Neural progenitor cell (in vitro differentiated cells): ENCODE measurements around the gene GSTA4. TPM values are rescaled to one million over a fixed set of nuclear protein-coding genes. Genes with fewer than 3 reads are reported as not detected.

Experiments
- DNase-seq: peaks from one replicate; pipeline ENCODE4 v3.0.0-alpha.2; 2016; ENCODE audit warnings: low spot score
- H2AFZ ChIP-seq: fragments of 200-600 bp; sonication (generic); replicated peaks from 2 replicates; pipeline ENCODE4 v1.6.1; 2016; ENCODE audit warnings: antibody characterized with exemption
- H3F3A ChIP-seq: fragments of 200-600 bp; sonication (generic); 2 replicates; pipeline ENCODE4 v1.6.1; 2016; ENCODE audit warnings: antibody characterized with exemption, low read depth
- H3K27ac ChIP-seq: fragments of 200-600 bp; sonication (generic); 2 replicates; pipeline ENCODE4 v1.5.1; 2016; ENCODE audit warnings: mild to moderate bottlenecking
- H3K27me3 ChIP-seq: fragments of 200-600 bp; sonication (generic); 2 replicates; pipeline ENCODE4 v1.6.1; 2016; ENCODE audit warnings: mild to moderate bottlenecking, moderate library complexity
- H3K36me3 ChIP-seq: fragments of 200-600 bp; sonication (generic); 2 replicates; pipeline ENCODE4 v1.5.1; 2016
- H3K4me1 ChIP-seq: fragments of 200-600 bp; sonication (generic); 2 replicates; pipeline ENCODE4 v1.6.1; 2016; ENCODE audit warnings: mixed run types
- H3K4me2 ChIP-seq: fragments of 200-600 bp; sonication (generic); 2 replicates; pipeline ENCODE4 v1.6.1; 2016
- H3K4me3 ChIP-seq: fragments of 200-600 bp; sonication (generic); 2 replicates; pipeline ENCODE4 v1.5.1; 2016
- H3K79me2 ChIP-seq: fragments of 200-600 bp; sonication (generic); 2 replicates; pipeline ENCODE4 v1.6.1; 2016; ENCODE audit warnings: low read depth
- H3K9ac ChIP-seq: fragments of 200-600 bp; sonication (generic); 2 replicates; pipeline ENCODE4 v1.6.1; 2016
- H3K9me3 ChIP-seq: fragments of 200-600 bp; sonication (generic); 2 replicates; pipeline ENCODE4 v1.5.1; 2016; ENCODE audit warnings: low read depth
- H4K20me1 ChIP-seq: fragments of 200-600 bp; sonication (generic); 2 replicates; pipeline ENCODE4 v1.6.1; 2016; ENCODE audit warnings: low read depth
- H3K27ac Mint-ChIP-seq: 3 replicates; pipeline ENCODE4 v1.8.0; 2021; ENCODE audit warnings: mixed read lengths
- H3K27me3 Mint-ChIP-seq: 2 replicates; pipeline ENCODE4 v1.8.0; 2022; ENCODE audit warnings: low read depth, mild to moderate bottlenecking, inconsistent platforms, moderate library complexity, mixed read lengths; ENCODE audit not compliant: insufficient read depth
- H3K36me3 Mint-ChIP-seq: 3 replicates; pipeline ENCODE4 v1.8.0; 2021; ENCODE audit warnings: mixed read lengths
- H3K4me1 Mint-ChIP-seq: 3 replicates; pipeline ENCODE4 v1.8.0; 2021; ENCODE audit warnings: mixed read lengths
- H3K4me3 Mint-ChIP-seq: 3 replicates; pipeline ENCODE4 v1.8.0; 2021; ENCODE audit warnings: mild to moderate bottlenecking, moderate library complexity, mixed read lengths
- H3K9me3 Mint-ChIP-seq: 3 replicates; pipeline ENCODE4 v1.8.0; 2020; ENCODE audit warnings: mixed read lengths
- EZH2 ChIP-seq: fragments of 200-600 bp; sonication (generic); IDR thresholded peaks from 2 replicates; pipeline ENCODE4 v1.6.1; 2017; ENCODE audit warnings: antibody characterized with exemption, mild to moderate bottlenecking, moderate library complexity
- EZH2phosphoT487 ChIP-seq: fragments of 200-600 bp; sonication (generic); IDR thresholded peaks from 2 replicates; pipeline ENCODE4 v1.6.1; 2017; ENCODE audit warnings: antibody characterized with exemption
- total RNA-seq: library from RNA; depleted of rRNA; stranded (reverse); fragments of >200 nt; gene quantifications from 2 replicates; pipeline ENCODE4 v1.2.3, GENCODE V29; 2015; ENCODE audit warnings: low replicate concordance
- TF ChIP-seq, protein P1 (sequence below): fragments of 200-600 bp; sonication (generic); IDR thresholded peaks from 2 replicates; pipeline ENCODE4 v1.5.1; 2017; ENCODE audit warnings: antibody characterized with exemption, mild to moderate bottlenecking

Gene GSTA4
- total RNA-seq, 1 donor from 2014 or later, result 113 TPM

DNA sequence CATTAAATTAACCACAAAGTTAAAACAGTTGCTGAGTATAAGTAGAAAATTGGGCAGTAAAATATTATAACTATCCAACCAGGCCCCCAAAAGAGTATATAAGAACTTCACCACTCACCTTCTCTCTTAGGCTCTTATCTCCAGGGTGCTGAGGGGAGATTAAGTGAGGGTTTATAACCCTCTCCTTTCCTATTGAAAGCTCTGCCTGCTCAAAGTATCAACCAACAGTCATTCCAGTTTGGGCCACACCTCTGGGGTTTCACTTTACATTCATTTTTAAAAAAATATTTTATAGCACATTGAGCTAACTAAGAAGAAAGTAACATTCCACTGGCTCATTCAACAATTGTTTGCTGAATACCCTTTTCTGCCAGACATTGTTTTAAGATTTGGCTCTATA lies 22.1 kb downstream of the GSTA4 start:
- Histone ChIP-seq H3K9me3 (no peaks in the 10 kb centered on the region), H4K20me1 (no peaks in the 10 kb centered on the region), H2AFZ (no peak overlapping the region), H3K79me2 (no peaks in the 10 kb centered on the region), H3K4me3 (no peak overlapping the region), H3K4me1 (peaks cover 7% of the 10 kb centered on the region), H3K4me2 (no peak overlapping the region), H3F3A (no peaks in the 10 kb centered on the region), H3K36me3 (no peaks in the 10 kb centered on the region), H3K27me3 (no peaks in the 10 kb centered on the region), H3K27ac (no peak overlapping the region), H3K9ac (no peak overlapping the region)
- no peak for DNase-seq
- Mint-ChIP-seq H3K9me3 (peaks cover 3% of the 10 kb centered on the region), H3K4me1 (peaks cover 5% of the 10 kb centered on the region), H3K36me3 (peaks cover 1% of the 10 kb centered on the region), H3K27ac (no peak overlapping the region), H3K27me3 (peaks cover 3% of the 10 kb centered on the region), H3K4me3 (no peak overlapping the region)
- TF ChIP-seq EZH2 (no peak), EZH2phosphoT487 (no peak)
- TF ChIP-seq, protein P1, sequence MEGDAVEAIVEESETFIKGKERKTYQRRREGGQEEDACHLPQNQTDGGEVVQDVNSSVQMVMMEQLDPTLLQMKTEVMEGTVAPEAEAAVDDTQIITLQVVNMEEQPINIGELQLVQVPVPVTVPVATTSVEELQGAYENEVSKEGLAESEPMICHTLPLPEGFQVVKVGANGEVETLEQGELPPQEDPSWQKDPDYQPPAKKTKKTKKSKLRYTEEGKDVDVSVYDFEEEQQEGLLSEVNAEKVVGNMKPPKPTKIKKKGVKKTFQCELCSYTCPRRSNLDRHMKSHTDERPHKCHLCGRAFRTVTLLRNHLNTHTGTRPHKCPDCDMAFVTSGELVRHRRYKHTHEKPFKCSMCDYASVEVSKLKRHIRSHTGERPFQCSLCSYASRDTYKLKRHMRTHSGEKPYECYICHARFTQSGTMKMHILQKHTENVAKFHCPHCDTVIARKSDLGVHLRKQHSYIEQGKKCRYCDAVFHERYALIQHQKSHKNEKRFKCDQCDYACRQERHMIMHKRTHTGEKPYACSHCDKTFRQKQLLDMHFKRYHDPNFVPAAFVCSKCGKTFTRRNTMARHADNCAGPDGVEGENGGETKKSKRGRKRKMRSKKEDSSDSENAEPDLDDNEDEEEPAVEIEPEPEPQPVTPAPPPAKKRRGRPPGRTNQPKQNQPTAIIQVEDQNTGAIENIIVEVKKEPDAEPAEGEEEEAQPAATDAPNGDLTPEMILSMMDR, result no peak

DNA sequence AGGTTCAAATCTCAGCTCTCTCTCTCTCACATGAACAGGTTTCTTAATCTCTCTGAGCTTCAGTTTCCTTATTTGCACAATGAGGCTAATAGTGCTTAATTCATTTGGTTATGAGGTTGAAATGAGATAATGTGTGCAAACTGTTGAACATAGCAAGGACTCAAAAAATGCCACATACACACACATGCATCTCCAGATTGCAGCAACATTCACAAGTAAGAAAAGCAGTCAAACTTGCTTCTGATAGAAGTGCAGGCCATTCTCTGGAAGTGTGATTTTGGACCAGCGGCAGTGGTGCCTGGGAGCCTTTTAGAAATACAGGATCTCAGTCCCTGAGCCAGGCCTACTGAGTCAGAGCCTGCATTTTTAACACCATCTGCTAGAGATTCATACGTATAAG lies 25.7 kb downstream of the GSTA4 start:
- H3K36me3 Mint-ChIP-seq, result no peaks in the 10 kb centered on the region
- H3F3A ChIP-seq, result no peaks in the 10 kb centered on the region
- no peak overlapping the region for H3K27ac Mint-ChIP-seq
- no peak overlapping the region for H3K4me2 ChIP-seq
- no peaks in the 10 kb centered on the region for H3K79me2 ChIP-seq
- no peak for DNase-seq
- H3K27me3 Mint-ChIP-seq, result peaks cover 11% of the 10 kb centered on the region
- H3K4me1 Mint-ChIP-seq, result peaks cover 2% of the 10 kb centered on the region
- no peaks in the 10 kb centered on the region for H3K9me3 ChIP-seq
- H3K4me1 ChIP-seq, result no peaks in the 10 kb centered on the region
- H3K9ac ChIP-seq, result no peak overlapping the region
- no peaks in the 10 kb centered on the region for H4K20me1 ChIP-seq
- H3K4me3 ChIP-seq, result no peak overlapping the region
- H3K4me3 Mint-ChIP-seq, result no peak overlapping the region
- H3K36me3 ChIP-seq, result no peaks in the 10 kb centered on the region
- H3K27me3 ChIP-seq, result no peaks in the 10 kb centered on the region
- TF ChIP-seq, protein P1, result no peak
- TF ChIP-seq EZH2, result no peak
- no peak for TF ChIP-seq EZH2phosphoT487
- no peak overlapping the region for H3K27ac ChIP-seq
- H2AFZ ChIP-seq, result no peak overlapping the region
- H3K9me3 Mint-ChIP-seq, result peaks cover 3% of the 10 kb centered on the region

DNA sequence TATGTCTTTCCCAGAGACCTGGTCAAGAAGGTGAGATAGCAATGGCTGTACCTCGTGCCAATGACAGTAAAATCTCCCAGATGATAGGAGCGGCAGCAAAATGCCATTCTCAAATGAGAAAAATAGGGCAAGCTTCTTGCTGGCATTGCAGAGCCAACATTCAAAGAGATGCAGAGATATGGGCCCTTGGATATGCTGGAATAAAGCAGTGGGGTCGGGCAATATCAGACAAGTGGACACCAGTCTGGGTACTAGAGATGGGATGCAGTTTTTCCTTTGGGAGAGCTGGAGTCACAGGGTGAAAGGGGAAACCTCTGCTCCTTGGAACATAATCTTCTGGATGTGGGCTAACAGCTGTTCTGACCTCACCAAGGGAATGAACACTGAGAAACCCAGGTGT lies 29.0 kb downstream of the GSTA4 start:
- Histone ChIP-seq H3K4me1 (no peaks in the 10 kb centered on the region), H3K79me2 (no peaks in the 10 kb centered on the region), H2AFZ (no peak overlapping the region), H3K27me3 (no peaks in the 10 kb centered on the region), H3K9ac (no peak overlapping the region), H3K4me2 (no peak overlapping the region), H3K27ac (no peak overlapping the region), H3F3A (no peaks in the 10 kb centered on the region), H3K36me3 (no peaks in the 10 kb centered on the region), H3K9me3 (no peaks in the 10 kb centered on the region), H3K4me3 (no peak overlapping the region), H4K20me1 (no peaks in the 10 kb centered on the region)
- Mint-ChIP-seq H3K4me3 (no peak overlapping the region), H3K4me1 (peaks cover under 1% of the 10 kb centered on the region), H3K9me3 (peaks cover 9% of the 10 kb centered on the region), H3K27me3 (peaks cover 11% of the 10 kb centered on the region), H3K36me3 (no peaks in the 10 kb centered on the region), H3K27ac (no peak overlapping the region)
- no peak for DNase-seq
- TF ChIP-seq, protein P1, result no peak
- no peak for TF ChIP-seq EZH2
- TF ChIP-seq EZH2phosphoT487, result no peak
